CD4-positive, alpha-beta T cell treated with Interleukin-17A for 1 hour (primary cell): ENCODE data around the gene WRNIP1.

Source experiments
- DNase-seq: peaks from one replicate; pipeline ENCODE4 v3.0.0-alpha.2; 2020

Gene WRNIP1

DNA sequence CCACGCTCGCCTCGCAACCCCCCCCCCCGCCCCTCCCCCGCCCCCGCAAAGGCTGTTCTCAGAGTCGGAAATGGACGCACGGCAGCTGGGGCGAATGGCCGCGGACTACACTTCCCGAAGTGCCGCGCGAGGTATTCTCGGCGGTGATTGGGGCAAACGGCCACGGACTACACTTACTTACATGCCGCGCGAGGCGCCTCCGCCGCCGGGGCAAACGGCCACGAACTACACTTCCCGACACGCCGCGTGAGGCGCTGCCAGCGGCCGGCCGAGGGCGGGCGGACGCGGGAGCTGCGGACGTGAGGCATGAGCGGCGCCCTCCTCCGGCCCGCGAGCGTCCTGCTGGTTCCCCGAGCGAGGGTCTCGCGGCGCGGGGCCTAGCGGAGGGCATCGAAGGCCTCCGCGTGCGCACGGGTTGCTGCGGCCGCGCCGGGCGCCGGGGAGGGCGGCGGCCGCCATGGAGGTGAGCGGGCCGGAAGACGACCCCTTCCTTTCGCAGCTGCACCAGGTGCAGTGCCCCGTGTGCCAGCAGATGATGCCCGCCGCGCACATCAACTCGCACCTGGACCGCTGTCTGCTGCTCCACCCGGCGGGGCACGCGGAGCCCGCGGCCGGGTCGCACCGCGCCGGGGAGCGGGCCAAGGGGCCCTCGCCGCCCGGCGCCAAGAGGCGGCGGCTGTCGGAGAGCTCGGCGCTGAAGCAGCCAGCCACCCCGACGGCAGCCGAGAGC lies at the start of gene WRNIP1:
WRNIP1 (plus strand) TSS at position 228 of the 730 bp plus-strand sequence; CDS start at position 458, 230 bp downstream.
- peak; percentile 99 for DNase-seq

DNA sequence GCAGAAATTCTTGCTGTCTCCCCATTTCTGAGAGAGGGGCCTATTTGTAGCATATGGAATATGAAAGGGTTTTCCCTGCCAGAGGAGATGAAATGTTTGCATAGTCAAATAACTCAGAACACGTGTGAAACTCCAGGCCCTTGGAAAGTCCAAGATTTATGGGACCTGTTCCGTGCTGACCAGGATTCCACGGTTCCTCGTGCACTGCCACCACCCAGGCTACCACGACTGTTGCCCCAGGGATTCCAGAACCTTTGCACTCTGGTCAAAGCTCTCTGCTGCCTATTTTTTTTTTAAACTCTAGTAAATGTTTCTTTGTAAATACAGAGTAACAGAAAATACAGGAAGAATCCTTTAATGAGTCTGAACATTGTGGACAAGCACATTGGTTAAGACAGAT lies 49.5 kb upstream of the WRNIP1 start:
- no peak for DNase-seq

DNA sequence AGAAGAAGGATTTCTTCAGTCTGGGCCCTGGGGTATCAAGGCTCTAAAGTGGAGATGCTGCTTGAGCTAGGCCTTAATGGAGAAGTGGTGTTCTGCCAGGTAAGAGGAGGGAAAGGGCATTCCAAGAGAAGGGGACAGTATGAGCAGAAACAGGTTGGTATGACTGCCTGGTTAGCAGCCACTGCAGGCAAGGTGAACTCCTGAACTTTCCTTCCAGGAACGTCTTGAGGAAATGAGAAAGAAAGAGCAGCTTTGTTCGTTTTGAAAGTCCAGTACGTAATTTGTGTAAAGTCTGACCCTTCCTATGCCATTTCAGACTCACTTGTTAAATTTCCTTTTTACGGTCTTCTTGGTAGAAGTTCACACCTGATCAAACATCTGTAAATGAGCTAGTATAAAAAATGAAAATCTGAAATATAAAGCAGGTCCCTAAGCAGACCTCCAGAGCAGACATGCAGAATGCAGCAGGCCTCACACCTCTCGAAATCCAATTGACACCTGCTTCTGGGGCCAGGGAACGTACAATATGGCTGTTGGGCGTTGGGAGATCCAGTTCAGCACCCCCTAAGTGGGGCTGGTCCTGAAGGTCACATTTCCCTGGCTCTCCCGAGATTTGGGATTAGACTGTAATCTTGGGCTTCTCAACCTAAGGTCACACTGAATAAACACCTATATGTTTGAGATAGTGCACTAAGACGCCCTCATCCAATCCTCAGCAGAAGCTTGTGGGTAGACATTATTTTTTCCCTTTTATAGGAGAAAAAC lies 48.1 kb upstream of the WRNIP1 start:
- no peak for DNase-seq

DNA sequence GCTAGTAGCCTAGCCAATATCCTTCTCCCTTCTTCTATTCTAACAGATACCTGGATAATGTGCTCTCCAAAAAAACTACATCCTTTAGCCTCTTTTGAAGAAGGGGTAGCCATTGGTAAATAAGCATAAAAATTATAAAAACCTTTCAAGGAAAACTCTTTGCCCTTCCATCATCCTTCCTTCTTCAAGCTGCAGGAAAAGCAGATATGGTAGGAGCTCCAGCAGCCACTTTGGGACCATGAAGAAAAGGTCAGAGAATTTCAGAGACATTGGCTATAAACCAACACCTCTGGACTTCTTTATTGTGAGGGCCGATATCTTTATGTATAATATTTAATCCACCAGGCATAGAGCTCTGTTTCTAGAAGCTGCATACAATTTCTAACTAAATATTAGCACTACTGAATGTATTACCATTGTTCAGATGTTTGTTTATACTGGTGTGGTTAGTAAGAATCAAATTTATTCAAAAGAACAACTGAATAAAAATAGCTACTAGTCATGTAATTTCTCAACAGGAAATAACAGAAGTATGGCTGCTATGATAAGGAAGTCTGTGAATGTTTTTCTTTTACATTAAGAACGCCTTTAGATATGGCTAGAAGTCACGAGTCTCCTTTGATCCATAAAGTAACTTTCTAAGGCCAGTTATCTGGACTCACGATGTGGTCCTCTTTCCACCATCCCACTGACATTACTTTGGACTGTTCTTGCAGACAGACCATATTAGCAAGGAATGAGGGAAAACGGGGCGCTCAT lies 46.7 kb upstream of the WRNIP1 start:
- no peak for DNase-seq

DNA sequence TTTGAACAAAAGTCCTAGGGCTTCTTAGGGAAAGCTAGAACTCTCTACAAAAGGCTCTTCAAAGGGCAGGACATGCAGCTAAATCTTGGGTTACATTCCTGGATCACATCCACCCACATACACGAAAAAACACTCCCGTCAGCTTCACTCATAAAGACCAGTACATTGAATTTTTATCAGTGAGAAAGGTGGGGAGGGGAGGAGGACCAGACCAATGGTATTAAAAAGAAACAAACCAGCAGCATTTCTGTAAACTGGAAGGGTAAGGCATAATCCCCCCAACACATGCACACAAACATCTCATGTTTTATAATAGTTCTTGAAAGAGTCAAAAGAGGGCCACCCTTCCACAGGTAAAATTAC lies 46.1 kb upstream of the WRNIP1 start:
- no peak for DNase-seq

DNA sequence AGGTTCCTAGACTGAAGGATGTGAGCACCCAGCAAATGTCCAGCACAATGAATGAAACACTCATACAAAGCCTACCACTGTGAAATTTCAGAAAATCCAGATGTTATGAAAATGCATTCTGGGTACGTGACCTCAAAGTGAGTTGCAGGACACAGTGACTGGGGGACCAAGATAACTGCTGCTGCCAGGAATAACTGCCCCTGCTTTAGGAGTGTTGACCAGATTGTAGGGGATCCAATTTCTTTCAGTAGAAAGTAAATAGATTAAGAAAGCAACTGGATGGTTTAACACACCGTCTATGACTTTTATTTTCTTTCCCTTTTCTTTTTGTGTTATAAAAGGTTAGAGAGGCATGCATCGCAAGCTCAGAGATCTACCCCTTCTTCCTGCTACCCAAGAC lies 44.0 kb upstream of the WRNIP1 start:
- DNase-seq: no peak

DNA sequence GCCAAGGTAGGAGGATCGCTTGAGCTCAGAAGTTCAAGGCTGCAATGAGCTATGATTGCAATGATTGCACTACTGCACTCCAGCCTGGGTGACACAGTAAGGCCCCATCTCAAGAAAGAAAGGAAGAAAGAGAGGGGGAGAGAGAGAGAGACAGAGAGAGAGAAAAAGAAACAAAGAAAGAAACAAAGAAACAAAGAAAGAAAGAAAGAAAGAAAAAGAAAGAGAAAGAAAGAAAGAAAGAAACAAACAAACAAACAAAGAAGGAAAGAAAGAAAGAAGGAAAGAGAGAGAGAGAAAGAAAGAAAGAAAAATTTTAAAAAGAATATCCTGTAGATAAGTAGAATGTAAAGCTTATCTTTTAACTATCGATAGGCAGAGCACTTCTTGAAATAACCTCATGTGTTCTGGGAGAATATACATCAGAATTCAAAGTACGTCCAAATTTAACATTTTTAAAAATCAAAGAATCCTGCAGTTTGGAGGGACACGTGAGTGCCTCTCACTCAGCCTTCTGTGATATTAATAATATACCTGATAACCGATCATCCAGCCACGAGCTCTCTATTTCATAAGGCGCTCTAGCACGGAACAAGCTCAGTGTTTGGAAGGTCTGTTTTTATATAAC lies 39.7 kb upstream of the WRNIP1 start:
- no peak for DNase-seq

DNA sequence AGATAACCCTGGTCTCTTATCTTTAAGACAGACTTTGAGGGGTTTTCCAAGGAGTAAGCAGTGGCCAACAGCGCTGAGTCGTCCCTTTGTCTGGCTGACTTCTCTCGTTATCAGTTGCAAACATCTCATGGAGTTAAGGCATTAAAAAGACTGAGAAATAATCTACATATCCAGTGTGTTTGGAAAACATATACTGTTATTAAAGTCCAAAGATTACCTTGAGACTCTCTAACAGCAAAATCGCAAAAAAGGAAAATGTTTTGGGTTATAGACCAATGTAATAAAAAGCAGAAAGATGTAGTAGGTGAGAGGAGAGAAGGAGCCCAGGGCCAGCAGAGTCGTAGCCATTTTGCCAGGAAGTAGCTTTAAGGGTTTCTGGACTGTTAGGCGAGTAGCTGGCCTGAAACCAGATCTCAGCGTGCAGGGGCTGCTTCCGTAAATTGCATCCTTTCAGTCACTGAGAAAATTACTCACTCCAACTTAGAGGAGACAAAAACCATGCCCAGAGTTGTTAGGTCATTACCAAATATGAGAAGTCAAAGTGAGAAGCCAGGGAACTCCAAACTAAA lies 39.1 kb upstream of the WRNIP1 start:
- peak; percentile 7 for DNase-seq

DNA sequence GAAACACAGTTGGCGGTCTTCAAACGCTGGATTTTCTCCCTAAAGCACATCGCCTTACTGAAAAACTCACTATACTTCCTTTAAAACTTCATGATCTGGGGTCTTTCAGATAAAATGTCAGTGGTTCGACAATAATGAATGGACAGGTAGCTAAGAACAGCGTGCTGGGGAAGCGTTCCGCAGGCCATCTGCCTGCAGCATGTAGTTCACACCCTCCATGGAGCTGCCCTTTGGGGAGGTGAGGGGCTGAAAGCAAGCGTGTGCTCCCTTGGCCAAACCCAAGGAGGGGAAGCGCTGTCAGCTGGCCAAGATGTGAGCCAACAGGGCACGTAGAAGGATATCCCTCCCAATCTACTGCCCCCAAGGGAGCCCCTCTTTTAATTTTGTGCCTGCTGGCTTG lies 35.3 kb upstream of the WRNIP1 start:
- no peak for DNase-seq

DNA sequence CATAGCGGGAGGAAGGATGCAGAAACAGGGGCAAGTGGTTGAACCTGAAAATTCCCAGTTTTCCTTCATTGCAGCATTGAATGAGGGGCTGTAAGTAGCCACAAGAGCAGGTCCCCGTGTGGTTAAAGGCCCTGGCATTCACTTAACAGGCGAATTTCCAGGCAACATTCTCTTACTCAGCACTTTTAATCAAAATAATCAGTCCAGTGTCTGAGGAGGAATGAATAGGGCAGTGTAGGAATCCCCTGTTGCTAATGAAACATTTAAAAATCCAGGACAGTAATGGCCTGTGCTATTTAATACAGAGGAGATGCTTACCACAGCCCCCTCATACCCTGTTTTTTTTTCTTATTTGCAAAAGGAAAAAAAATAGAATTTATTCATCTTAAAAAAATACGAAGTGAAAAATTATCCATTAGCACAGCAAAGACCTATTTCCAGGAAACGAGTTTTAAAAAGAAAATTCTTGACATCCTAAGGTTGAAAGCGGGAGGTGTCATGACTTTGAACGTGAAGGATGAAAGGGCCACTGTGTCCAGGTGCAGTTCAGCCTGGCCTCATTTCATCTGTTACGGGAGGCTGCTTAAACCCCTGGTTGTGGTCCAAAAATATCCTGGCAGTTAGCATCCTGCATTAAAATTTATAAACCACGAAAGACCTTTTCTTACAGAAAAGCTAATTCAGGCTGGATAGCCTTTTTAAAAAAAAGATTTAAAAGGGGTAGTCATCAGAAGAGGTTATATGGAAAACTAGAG lies 34.7 kb upstream of the WRNIP1 start:
- DNase-seq: no peak

DNA sequence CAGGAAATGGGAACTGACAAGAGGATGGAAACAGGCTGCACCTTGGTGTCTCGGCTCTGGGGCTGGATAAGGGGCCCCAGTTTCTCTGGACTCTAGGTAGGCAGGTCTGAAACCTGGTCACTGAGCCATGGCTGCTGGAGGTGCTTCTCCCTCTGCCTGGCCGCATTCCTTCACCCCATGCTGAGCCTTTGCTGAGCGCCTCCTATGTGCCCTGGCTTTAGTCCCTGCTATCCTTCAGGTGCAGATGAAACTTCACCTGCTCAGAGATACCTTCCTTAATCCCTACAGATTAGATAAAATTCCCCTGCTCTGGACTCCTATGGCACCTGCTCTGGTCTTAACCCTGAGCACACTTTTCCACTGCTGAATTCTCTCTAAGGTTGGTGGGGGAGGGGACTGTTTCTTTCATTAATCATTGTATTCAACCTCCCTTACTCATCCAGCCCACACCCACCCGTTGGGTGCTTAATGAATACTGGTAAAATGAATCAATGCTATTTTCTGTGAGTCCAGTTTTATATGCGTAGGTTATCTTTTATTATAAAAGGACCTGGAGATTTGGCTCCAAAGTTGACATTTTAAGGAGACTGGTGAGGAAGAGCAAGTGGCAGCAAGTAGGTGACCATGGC lies 33.8 kb upstream of the WRNIP1 start:
- DNase-seq: no peak

DNA sequence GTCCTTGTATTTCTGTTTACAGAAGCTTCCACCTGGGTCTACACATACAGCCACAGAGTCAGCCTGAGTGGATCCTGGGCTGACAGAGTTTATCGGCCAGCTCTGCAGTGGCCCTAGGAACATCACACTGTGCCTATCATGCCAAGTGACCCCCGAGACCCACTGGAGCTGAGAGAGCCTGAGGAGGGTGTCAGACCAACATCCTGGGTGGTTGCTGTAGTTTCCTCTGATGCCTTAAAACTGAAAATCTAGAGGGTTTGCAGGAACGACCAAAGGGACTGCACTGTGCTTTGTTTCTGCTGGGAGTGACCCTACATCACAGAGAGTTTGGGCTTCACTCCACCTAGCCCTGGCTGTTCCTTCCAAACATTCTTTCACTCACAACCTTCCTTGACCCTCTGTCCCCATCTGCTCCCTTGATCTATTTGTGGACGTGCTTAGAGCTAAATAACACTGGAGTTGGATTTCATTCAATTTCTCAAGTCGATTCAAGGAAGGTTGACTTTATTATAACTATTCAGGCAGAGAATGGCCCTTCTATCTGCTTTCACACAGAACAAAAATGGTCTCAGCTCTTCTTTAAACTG lies 32.6 kb upstream of the WRNIP1 start:
- no peak for DNase-seq

DNA sequence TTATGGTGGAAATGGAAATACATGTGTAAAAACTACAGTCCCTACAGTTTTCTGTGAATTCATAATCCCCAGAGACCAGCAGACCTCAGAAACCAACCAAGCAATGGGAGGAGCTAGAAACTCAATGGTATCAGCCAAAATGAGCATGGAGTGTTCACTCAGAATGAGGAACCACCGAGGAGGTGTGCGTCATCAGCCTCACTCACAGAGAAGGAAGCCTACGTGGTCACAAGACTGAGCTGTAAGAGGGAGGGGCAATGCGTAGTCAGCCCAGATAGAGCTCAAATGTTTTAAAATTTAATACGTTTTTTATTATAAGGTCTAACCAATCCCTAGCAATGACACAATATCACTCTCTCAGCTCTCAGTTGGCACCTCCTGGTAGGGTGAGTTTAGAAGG lies 31.9 kb upstream of the WRNIP1 start:
- DNase-seq: peak; percentile 41

DNA sequence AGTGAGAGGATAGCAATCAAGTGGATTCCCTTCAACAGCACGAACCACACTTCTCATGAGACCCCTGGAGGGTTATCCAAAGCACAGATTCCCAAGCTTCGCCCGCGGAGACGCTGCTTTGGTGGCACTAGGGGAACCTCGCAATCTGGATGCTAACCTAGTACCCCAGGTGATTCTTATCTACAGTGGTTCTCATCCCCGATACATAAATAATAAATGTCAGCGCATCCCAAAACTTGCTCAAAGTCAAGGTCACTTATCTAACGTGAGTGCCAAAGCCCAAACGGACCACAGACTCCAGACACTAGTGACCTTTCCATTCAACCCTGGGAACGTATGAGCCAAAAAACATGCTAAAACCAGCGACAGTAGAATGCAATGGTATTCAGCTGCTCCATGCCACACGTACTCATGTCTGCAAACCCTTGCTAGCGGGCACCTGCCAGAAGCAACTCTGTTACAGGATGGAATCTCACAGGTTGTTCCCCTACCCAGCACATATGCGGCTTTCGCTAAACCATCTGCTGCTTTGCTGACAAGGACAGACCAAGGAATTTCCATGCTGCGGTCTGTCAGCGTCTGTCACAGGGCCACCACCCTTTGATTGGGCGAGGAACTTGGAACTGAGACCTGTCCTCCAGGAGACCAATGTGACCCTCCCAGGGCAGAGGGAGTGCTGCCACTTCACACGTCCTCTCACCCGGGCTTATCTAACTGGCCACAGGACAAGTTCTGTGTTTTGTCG lies 31.3 kb upstream of the WRNIP1 start:
- no peak for DNase-seq

DNA sequence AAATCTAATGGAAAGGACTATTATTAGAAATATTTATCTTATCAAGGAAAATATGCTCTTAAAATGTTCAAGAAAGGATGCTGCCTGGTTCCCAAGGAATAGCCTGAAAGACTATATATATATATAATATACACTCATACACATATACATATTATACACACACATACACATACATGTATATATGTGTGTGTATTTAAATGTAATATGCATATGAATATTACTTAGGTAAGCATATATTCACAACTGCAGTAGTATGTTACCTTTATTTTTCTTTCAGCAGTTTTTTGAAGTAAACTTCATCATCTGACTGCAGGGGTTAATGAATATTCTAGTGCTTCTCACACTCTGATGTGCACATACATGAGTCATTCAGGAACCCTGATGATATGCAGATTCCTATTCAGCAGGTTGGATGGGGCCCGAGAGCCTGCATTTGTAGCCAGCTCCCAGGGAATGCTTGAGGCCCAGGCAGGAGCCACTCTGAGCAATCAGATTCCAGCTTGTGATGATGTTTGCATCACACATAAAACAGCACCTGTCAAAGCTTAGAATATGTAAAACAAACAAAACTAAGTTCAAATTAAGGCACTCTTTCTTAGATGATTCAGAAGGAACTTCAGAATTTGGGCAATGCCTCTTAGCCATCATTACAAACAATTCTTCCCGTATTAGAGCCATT lies 30.6 kb upstream of the WRNIP1 start:
- no peak for DNase-seq

DNA sequence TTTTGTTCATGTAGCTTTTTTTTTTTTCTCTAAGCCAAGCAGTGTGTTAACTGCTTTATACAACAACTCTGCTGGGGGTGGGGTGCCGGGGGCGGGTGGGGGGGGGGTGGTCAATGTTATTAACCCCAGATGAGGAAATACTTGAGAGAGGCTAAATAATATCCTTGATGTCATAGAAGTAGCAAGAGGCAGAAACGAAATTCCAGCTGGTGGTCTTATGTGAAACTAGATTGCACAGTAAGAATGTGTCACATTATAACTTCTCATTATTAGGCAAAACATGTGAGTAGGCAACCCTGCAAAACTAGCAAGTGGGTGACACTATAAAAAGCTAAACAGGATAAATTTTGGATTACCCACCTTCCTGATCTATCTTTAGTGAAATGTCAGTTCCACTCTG lies 27.3 kb upstream of the WRNIP1 start:
- DNase-seq: no peak

DNA sequence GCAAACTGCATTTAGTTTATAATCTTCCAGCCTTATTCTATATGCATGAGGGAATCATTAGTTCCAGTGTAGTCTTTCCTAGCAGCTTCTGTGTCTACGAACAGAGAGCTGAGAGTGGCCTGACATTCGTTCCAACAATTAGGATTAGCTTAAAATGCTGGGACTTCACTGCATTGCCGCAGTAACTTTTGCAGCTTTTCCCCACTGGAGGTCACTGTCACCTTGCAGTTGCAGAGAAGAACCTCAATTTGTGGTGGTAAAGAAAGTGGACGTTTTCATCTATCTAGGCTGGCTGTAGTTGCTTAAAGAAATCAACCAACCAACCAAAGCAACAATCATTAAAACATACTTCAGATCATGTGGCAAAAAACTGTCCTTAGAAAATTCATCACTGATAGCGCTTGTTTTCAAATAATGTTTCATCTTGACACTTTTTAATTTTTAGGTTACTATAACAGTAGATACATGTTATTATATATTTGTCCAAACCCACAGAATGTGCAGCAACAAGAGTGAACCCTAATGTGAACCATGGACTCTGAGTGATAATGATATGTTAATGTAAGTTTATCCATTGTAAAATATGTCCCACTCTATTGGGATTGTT lies 26.7 kb upstream of the WRNIP1 start:
- DNase-seq: peak; percentile 64

DNA sequence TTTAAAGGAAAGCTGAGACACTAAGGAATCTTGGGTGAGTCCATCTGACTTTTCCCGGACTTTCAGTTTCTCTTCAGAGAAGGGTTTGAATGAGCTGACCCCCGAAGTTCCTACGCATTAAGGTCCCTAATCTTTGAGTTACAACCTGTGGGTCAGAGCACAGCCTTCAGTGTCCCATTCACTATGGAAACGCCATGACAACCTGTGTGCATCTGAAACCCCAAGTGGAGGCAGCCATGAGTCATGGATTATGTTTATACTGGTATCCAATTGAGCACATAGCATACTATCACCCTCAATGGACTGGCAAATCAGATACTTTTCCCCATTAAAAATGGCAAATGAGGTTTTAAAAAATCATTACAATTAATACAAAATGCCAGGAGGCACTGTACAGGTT lies 25.9 kb upstream of the WRNIP1 start:
- DNase-seq: no peak

DNA sequence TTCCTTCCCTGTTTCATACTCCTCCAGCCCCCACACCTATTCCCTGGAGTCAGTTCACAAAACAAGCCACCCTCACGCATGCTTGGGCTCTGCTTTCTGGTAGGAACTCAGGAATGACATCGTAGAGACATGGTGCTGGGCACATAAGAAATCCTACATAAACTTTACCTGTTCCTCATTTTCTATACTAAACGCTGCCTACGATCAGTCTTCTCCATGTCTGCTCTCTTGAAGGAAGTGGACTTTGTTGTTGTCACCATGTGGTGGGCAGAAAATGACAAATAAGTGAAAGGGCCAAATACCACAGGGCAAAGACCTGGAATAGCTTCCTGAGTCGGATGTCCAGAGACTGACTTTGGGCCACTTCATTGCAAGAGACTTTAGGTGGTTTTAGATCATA lies 24.6 kb upstream of the WRNIP1 start:
- no peak for DNase-seq

DNA sequence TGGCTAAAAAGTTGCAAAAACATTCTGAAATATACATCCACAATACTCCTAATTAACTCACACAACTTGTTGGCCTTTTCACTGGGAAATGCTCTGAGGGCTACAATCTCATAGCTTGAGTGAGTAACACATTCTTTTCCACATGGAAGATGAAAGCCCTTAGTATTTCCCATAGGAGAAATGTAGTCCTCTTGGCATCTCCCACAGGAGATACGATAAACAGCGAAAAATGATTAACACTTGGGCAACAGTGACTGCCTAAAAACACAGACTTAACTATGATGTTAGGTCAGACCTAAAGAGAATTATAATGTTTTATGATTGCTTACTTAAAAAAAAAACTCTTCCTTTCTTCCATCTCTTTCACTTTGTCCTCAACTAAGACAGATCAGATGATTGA lies 23.4 kb upstream of the WRNIP1 start:
- no peak for DNase-seq
